ENCODE results near the gene ACTR3C.

Gene ACTR3C

GRCh38 chr7:150360363-150361058 lies 37.2 kb upstream of the ACTR3C start:
- CTCF ChIA-PET, result interaction anchor here (0.7 kb wide), 1 partner anchor 60 kb away, joined by 3 read pairs; no protein-coding TSS in a partner anchor
- DNase-seq (ENCODE audit: low read depth, low spot score), result no peak
- POLR2A ChIA-PET, result no interaction called here
- no peak for TF ChIP-seq CTCF (IDR thresholded peaks at IDR 0.05; ENCODE audit: insufficient read depth, low read length, missing control alignments)
- H3K4me3 ChIP-seq (ENCODE audit: low read depth, low read length), result no peak overlapping the region

GRCh38 chr7:150359622-150360362 lies 36.4 kb upstream of the ACTR3C start:
- no peak for TF ChIP-seq CTCF (IDR thresholded peaks at IDR 0.05; ENCODE audit: insufficient read depth, low read length, missing control alignments)
- no peak overlapping the region for H3K4me3 ChIP-seq (ENCODE audit: low read depth, low read length)
- CTCF ChIA-PET, result no interaction called here
- POLR2A ChIA-PET, result no interaction called here
- DNase-seq (ENCODE audit: low read depth, low spot score), result no peak

- no peak for TF ChIP-seq CTCF (IDR thresholded peaks at IDR 0.05; ENCODE audit: insufficient read depth, low read length, missing control alignments)
- CTCF ChIA-PET, result interaction anchor here (4.1 kb wide), 1 partner anchor 49 kb away, joined by 39 read pairs; a partner anchor contains a TSS
- DNase-seq (ENCODE audit: low read depth, low spot score), result no peak
- H3K4me3 ChIP-seq (ENCODE audit: low read depth, low read length), result no peak overlapping the region
- POLR2A ChIA-PET, result no interaction called here
Measured at GRCh38 chr7:150358988-150359621, 35.8 kb upstream of the ACTR3C start.

- TF ChIP-seq CTCF (IDR thresholded peaks at IDR 0.05; ENCODE audit: insufficient read depth, low read length, missing control alignments), result no peak
- DNase-seq (ENCODE audit: low read depth, low spot score), result no peak
- POLR2A ChIA-PET, result no interaction called here
- CTCF ChIA-PET, result interaction anchor here (4.1 kb wide), 1 partner anchor 49 kb away, joined by 39 read pairs; a partner anchor contains a TSS
- H3K4me3 ChIP-seq (ENCODE audit: low read depth, low read length), result no peak overlapping the region
Measured at GRCh38 chr7:150358433-150358832, 35.1 kb upstream of the ACTR3C start.

- no peak overlapping the region for H3K4me3 ChIP-seq (ENCODE audit: low read depth, low read length)
- CTCF ChIA-PET, result interaction anchor here (0.9 to 4.1 kb wide), 4 partner anchors 14 to 61 kb away, joined by 3 to 39 read pairs (median 6); a partner anchor contains a TSS
- no peak for DNase-seq (ENCODE audit: low read depth, low spot score)
- TF ChIP-seq CTCF (IDR thresholded peaks at IDR 0.05; ENCODE audit: insufficient read depth, low read length, missing control alignments), result no peak
- POLR2A ChIA-PET, result no interaction called here
Measured at GRCh38 chr7:150357771-150358427, 34.6 kb upstream of the ACTR3C start.
